Frontal cortex (tissue), 4 donors: Measurements from ENCODE around the gene FBXO44. TPM values are rescaled to one million over a fixed set of nuclear protein-coding genes. Genes with fewer than 3 reads are reported as not detected.

Experiments used
- DNase-seq, 2 donors: peaks; one replicate each; pipeline ENCODE4 v3.0.0; 2012; ENCODE audit warnings: low spot score in 2 of 2
- FAIRE-seq: peaks from 2 replicates; lab custom pipeline; 2012; peaks lifted over from hg19 to GRCh38; lab: Jason Lieb, UNC
- total RNA-seq: library from RNA; depleted of rRNA; stranded (reverse); fragments of >200 nt; gene quantifications from one replicate; pipeline ENCODE4 v1.2.3, GENCODE V29; 2014
- donor health status: control.
- donor health status: control.
- donor health status: control.

Gene FBXO44
- total RNA-seq, 1 donor from 2014 or later = 33.0 TPM

DNA sequence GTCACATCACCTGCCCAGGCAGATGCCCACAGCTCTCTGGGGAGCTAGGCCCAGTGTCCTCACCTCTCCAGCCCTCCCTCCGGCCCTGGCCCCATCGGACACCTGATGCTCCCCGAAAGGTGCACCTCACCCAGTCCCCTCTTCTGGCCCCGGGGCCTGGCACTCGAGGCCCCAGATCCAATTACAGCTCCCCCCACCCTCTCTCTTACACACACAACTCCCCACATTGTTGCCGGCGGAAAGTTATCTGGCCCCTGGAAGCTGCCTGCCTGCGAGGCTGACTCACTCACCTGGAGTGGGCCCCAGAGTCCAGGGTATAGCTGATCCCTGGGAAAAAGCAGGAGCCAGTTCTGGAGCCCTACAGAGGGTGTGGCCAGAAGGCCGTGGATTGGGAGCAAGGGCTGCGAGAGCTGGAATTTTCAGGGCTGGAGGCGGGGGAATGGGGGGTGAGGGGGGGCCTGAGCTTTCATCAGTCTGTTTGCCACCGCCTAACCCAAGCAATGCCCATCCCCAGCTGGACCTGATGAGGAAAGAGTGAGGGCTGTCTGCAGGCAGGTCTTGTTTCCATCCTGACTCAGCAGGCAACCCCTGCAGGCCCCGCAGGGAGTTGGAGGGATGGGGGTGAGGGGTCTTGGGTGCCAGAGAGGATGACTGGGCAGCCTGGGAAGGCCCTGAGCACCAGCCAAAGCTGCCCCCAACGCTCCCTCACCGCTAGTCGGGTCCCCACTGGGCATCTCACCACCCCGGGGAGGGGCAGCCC lies 1.4 kb upstream of the FBXO44 start:
- no peak for FAIRE-seq
- no peak for DNase-seq

DNA sequence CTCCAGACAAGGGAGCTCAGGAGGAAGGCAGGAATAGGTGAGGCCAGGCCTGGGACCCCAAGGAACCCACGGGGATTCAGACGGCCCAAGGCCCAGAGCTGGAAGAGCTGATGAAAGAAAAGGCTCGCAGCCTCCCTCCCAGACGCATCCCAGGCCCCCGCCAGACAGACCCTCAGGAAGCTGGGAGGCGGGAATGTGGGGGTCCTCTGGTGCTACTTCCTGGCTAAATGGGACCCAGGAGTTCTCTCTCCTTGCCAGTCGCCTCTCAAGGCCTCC lies 878 bp upstream of the FBXO44 start:
- FAIRE-seq (no peak), DNase-seq (no peak)

DNA sequence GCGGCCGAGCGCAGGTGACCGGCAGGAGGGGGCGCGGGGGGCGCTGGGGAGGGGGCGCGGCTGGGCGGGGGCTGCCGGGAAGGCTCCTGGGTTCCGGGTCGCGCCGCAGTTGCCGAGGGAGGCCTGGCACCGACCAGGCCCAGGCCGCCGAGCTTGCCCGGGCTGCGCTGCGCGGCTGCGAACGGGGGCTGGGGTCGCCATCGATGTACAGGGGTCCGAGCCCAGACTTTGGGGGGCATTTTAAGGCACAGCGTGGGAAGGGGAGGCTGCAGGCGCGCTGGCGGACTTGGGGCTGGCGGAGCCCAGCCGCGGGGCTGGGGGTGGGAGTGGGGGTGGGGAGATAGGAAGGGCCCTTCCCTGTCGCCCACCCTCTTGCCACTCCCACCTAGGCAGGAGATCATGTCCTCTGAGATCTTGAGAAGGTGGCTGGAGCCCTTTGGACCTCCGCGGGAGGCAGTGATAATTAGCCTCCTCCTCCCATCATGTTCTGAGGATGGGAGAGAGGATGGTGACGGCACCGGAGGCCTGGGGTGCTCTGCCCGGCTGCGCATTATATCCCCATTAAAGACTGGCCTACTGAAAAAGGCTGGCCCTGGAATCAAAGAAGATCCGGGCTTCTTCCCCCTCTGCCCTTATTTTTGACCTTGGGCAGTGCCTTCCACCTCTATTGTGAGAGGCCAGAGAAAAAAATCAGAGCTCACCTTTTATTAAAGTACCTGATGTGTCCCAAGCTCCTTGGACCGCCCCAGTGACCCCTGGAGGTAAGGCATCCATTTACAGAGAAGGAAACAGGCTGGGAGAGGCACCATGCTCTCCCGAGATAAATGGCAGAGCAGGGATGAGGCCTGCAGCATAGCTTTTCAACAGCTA lies 497 bp downstream of the FBXO44 start:
- no peak for DNase-seq
- no peak for FAIRE-seq

DNA sequence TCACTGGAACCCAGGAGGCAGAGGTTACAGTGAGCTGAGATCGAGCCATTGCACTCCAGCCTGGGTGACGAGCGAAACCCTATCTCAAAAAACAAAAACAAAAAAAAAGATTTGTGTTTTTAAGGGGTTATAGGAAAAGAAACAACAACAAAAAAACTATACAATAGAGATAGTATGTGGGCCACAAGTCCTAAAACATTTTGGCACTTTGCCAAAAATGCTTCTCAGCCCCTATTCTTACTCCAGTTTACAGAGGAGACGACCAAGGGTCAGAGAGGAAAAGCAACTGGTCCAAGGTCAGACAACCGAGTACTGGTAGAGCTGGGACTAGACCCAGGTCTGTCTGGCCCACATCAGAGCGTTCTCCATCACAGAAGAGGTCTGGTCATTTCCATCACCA lies 3.0 kb downstream of the FBXO44 start:
- no peak for DNase-seq
- FAIRE-seq = no peak

DNA sequence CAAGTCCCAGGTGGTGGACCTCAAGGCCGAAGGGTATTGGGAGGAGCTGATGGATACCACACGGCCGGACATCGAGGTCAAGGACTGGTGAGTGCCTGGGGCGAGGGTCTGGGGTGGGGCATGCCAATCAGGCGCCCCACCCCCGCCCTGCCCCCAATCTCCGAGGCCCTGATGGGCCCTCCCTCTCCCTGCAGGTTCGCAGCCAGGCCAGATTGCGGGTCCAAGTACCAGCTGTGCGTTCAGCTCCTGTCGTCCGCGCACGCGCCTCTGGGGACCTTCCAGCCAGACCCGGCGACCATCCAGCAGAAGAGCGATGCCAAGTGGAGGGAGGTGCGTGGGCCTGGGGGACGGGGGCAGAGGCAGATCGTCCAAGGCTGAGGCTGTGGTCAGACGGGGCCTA lies 3.9 kb downstream of the FBXO44 start:
- no peak for DNase-seq
- no peak for FAIRE-seq

DNA sequence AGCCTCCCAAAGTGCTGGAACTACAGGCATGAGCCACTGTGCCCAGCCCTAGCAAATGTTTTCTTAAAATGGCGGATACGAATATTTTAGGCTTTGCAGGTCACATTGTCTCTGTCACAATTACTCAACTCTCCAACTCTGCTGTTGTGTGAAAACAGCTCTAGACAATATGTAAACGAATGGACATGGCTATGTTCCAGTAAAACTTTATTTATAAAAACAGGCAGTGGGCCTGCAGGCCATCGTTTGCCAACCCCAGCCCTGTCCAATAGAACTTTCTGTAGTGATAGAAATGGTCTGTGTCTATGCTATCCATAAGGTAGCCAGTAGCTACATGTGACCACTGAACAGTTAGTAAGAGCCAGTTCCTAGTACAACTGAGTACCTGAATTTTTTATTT lies 5.1 kb downstream of the FBXO44 start:
- FAIRE-seq = no peak

DNA sequence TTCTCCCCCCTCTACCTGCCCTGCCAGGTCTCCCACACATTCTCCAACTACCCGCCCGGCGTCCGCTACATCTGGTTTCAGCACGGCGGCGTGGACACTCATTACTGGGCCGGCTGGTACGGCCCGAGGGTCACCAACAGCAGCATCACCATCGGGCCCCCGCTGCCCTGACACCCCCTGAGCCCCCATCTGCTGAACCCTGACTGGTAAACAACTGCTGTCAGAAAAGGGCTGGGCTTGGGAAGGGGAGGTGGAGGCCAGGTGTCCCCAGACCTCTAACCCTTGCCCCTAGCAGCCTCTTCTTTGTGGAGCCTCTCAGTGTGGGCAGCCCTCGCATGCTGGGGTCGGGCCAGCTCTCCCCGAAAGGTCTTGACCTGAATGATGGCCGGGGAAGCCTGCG lies 6.4 kb downstream of the FBXO44 start:
- DNase-seq (peak in 1 of 2 donors; percentile 3), FAIRE-seq (no peak)

More for the DNA sequence above, 5.1 kb downstream of the FBXO44 start:
- no peak for DNase-seq

DNA sequence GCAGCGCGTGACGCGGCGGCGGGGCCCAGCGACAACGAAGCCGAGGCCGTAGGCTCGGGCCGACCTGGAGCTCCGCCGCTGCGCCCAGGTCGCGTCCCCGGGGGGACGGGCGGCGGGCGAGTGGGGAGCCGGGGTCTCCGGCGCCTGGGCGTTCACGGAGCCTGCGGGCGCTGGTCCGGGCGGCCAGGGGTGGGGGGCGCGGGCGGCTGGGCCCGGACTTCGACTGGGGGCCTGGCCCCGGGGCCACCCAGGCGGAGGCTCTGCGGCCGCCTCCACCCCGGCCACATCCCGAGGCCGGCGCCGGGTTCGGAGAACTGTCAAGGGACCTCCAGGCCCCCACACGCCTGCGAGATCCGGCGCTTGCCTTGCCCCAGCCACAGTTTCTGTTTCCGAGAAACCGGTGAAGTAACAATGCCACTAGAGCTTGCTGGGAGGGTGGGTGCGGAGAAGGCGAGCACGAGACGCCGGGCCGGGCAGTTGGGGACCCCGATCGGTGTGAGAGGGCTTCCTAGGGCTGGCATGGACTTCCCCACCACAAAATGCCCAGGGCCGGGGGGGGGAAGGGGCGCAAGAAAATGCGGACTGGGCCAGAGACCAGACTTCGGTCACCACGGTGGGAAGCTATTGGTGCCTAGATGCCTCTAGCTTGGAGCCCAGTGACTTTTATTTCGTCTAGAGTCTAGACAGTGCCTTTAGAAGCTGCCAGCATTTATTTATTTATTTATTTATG lies 9.8 kb downstream of the FBXO44 start:
- DNase-seq (no peak), FAIRE-seq (no peak)

DNA sequence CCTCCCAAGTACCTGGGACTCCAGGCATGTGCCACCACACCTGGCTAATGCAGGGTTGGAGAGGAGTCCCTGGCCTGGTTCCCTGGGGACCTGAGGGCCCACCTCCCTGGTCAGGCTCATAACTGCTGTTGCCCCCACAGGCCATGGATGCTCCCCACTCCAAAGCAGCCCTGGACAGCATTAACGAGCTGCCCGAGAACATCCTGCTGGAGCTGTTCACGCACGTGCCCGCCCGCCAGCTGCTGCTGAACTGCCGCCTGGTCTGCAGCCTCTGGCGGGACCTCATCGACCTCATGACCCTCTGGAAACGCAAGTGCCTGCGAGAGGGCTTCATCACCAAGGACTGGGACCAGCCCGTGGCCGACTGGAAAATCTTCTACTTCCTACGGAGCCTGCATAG lies 13.8 kb downstream of the FBXO44 start:
- no peak for FAIRE-seq
- no peak for DNase-seq

DNA sequence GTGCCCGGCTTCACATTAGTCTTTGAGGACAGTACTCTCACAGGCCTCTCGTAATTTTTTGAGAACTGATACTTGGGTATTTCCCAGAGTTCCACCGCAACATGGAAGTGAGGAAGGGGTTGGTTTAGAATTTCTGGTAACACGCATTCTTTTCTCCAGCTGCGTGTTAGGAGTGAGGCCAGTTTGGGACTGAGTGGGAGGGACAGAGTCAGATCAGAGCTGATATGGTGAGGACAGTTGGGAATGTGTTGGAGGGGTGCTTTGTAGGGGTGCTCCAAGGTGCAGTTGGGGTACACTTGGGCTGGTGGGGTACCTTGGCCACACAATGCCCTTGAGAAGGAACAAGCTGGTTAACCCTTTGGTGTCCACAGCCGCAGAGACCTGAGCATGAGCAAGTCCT lies 16.1 kb downstream of the FBXO44 start:
- DNase-seq (no peak), FAIRE-seq (no peak)

DNA sequence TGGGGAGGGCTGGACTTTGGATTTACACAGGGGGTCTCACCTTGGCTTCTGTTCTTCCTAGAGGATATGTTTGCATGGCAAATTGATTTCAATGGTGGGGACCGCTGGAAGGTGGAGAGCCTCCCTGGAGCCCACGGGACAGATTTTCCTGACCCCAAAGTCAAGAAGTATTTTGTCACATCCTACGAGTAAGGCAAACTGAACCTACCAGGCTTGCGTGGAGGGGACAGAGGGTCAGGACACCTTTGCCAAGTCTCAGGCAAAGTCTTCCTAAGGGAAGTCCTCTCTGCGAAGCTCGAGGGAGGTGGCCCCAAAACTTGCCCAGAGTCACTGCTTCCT lies 16.5 kb downstream of the FBXO44 start:
- FAIRE-seq (no peak), DNase-seq (no peak)

DNA sequence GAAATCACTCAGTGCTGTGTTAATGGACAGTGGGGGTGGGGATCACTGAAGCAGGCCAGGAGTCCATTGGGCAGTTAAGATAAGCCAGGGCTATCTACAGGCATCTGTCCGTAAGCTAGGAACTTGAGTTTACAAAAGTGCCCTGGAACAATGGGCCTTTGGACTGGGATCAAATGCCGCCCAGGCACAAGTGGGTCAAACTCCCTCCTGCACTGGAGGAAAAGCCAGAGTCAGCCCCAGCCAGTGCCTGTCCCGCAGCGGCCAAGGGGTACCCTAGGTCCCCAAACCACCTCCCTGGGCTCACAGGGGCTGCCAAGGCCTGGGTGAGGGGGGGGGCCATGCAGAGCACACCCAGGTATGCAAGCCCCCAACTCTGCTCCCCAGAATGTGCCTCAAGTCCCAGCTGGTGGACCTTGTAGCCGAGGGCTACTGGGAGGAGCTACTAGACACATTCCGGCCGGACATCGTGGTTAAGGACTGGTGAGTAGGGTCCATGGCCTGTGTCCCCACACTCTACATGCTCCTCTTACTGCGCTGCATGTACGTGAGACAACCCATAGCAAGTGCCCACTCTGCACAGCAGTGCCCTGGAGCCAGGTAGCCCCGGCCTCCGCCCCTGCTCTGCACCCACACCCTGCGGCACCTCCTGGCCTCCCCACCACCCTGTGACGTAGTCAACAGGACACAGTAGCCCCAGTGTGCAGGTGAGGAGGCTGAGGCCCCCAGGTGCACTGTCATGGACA lies 17.0 kb downstream of the FBXO44 start:
- DNase-seq = no peak
- FAIRE-seq = no peak

DNA sequence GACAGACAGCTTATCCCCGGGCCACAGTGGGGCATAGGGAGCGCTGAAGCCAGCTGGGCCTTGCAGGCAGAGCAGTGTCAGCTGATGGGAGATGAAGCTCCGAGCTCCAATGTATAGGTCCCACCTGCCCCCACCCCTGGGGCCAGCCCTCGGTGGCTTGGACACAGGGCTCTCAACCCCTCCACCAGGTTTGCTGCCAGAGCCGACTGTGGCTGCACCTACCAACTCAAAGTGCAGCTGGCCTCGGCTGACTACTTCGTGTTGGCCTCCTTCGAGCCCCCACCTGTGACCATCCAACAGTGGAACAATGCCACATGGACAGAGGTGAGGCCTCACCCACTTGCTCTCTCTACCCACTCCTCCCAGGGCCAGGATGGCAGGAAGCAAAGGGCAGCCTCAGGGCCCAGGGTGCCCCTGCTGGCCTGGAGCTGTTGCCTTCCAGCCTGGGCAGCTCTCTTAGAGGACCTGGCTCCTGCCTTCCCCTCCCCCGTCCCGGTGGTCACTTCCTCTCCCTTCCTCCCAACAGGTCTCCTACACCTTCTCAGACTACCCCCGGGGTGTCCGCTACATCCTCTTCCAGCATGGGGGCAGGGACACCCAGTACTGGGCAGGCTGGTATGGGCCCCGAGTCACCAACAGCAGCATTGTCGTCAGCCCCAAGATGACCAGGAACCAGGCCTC lies 18.6 kb downstream of the FBXO44 start:
- DNase-seq = no peak
- no peak for FAIRE-seq

DNA sequence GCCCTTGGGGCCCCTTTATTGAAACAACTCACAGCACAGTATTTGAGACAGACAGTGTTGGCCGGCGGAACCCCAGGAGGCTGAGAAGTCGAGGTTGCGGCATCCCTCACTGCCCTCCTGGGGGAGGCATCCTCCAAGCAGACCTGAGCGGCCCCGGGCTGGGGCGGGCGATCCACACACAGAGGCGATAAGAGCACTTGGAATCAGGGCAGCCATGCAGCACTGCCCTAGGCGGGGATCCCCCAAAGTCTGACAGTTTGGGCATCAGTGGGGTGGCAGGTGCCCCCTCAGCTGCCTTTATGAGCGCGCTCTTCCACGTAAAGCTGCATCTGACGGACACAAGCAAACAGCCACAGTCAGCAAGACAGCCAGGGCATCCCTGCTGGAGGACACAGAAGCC lies 19.8 kb downstream of the FBXO44 start:
- FAIRE-seq (no peak), DNase-seq (no peak)

DNA sequence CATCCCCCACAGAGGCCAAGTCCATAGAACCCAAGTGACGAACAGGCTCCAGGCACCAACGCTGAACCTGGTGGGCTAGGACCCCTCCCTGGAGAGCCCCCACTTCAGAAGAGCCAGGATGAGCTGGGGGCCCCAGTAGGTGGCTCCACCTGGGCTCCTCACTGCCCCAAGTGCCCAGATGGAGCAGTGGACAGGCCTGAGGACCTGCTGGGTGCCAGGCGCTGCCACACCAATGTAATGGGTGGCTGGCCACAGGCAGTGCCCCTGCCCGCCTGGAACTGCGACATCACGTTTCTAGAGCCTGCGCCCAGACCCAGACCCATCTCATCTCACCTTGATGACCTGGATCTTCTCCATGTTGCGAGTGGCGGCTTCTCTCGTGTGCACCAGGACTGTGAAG lies 20.6 kb downstream of the FBXO44 start:
- DNase-seq (no peak), FAIRE-seq (no peak)

DNA sequence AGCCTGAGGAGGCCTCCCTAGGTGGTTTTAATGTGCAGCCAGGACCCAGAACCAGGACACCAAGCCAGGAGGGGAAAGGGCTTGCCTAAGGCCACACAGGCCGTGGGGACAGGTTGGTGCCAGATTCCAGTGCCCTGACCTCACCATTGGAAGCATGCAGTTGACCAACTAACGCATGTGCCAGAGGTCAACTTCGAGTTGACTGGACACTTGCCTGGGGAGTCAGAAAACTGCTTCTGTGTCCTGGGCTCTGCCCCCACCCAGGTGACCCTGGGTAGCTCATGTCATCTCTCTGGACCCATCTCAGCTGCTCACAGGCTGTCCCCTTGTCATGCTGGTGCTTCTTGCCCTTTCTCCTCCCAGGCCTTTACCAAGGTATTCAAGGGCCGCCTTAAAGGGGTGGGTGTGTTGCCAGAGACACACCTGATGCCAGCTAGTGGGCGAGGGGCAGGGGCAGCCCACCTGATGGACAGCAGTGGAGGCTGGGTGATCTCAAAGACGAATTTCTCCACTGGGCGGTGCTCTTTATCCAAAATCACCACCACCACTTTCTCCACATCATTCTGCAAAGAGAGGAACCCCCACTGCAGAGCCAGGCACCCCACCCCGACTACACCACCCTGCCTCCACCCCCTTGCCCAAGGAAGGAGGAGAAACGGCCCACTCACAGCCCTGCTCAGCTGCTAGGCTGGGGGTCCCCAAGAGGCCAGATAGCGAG lies 21.9 kb downstream of the FBXO44 start:
- DNase-seq (no peak), FAIRE-seq (no peak)

DNA sequence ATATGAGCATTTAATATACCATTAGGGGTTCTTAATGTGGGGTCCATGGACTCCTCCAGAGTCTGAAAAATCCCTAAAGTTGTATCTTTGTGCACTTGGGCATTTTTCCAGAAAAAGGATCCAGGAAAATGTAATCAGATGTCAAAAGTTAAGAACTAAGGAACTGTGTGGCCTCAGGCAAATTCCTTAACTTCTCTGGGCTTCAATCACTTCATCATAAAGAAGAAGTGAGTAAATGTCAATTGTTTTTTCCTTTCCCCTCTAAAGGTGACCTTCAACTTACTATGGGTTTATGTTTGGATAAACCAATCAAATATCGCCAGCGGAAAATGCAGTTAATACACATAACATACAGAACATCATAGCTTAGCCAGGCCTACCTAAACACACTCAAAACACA lies 23.8 kb downstream of the FBXO44 start:
- FAIRE-seq (no peak), DNase-seq (no peak)

DNA sequence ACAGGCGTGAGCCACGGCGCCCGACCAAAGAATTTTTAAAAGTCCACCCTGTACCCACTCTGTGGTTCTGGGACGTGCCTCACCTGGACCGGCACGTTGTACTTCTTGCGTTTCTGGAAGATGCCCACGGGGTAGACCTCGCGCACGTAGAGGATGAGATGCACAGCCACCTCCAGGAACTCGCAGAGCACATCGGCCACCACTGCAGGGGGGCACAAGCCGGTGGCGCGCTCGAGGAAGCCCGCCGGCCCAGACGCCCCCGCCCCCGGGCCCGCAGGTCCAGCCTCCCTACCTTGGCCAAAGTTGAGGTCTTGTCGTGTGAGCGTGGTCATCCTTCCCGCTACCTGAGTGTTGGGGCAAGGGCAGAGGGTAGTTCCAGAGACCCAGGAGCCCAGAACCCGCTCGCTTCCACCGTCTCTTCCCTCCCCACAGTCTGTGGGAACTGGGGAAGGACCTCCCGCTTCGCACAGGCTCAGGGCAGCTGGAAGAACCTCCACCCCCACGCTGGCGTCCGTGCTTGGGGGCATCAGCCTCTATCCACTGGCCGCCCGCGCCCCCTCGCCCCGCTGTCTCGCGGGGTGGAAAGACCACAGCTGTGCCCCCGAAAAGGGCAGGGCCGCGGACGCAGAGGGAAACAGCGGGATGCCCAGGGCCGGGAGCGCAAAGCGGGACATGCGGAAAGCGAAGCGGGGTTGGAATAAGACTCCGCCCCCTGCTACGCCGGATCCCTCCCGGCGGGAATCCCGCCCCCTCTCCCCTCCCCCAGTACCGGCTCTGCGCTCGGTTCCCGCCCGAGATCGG lies 25.8 kb downstream of the FBXO44 start:
- peak in 1 of 2 donors; percentile 56 for DNase-seq
- FAIRE-seq = no peak
